ENCODE results near the gene PCNX3.
"Not testable (repeated sequence)": the region's sequence is repeated elsewhere in the genome, so short reads cannot be mapped to it uniquely, and the experiment has no call there.

Gene PCNX3

DNA sequence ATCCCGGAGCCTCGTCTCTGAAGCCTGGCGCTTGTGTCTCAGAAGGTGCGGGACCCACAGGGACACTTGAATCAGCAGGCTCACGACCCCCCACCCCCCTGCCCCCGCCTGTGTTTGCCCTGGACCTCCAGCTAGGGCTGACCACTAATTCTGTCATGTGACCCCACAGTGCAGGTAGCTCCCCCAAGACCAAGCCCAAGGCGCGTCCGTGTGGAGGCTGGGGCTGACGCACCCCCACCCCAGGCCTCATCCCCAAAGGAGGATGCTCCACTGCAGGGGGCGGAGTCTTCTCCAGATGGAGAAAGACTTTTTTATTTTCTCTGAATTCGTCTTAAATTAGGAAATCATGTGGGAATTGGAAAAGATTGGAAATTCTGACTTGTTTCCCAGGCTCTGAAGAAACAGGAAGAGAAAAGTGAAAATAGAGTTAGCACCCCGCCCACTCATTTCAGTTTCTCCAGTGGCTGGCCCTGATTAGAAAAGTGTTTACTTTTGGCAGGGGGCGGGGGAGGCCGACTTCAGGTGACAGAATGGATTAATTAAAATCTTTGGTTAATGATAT is 48.1 kb downstream of the PCNX3 start:
- no peaks in the 10 kb centered on the region for H3K27me3 ChIP-seq (ENCODE audit: control insufficient read depth, insufficient read depth, low read length)
- H3K9ac ChIP-seq (ENCODE audit: low read length): peak overlapping the region; percentile 98
- H3K4me1 ChIP-seq (ENCODE audit: control insufficient read depth, insufficient read depth, low read length): peaks cover 20% of the 10 kb centered on the region
- H3K27ac ChIP-seq (ENCODE audit: low read depth, low read length): peak overlapping the region; percentile 98
- H3K36me3 ChIP-seq (ENCODE audit: control insufficient read depth, insufficient read depth, low read length): peaks cover 21% of the 10 kb centered on the region
- H3K4me3 ChIP-seq (ENCODE audit: low read length): peak overlapping the region; percentile 95

DNA sequence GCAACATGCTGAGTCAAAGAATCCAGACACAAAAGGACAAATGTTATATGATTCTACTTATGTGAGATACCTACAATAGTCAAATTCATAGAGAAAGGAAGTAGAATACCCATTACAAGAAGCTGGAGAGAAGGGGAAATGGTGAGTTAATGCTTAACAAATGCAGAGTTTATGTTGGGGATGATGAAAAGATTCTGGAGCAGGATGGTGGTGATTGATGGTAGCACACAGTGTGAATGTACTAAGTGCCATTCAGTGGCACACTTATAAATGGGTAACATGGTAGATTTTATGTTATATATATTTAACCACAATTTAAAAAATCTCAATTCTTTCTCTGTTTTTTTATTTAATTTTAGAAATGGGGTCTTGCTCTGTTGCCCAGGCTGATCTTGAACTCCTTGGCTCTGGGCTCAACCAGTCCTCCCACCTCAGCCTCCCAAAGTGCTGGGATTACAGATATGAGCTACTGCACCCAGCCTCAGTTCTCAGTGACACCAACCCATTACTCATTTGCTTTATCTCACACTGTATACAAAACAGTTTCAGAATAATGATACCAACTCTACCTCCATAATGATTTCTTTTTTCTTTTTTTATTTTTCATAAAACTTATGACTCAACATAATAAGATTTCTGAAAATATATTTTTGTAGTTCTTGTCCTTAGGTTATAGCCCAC is 56.7 kb downstream of the PCNX3 start:
- Histone ChIP-seq H3K4me3 (ENCODE audit: low read length) (no peak overlapping the region), H3K27ac (ENCODE audit: low read depth, low read length) (no peak overlapping the region), H3K9ac (ENCODE audit: low read length) (no peak overlapping the region), H3K27me3 (ENCODE audit: control insufficient read depth, insufficient read depth, low read length) (no peaks in the 10 kb centered on the region), H3K4me1 (ENCODE audit: control insufficient read depth, insufficient read depth, low read length) (no peaks in the 10 kb centered on the region), H3K36me3 (ENCODE audit: control insufficient read depth, insufficient read depth, low read length) (no peaks in the 10 kb centered on the region)

DNA sequence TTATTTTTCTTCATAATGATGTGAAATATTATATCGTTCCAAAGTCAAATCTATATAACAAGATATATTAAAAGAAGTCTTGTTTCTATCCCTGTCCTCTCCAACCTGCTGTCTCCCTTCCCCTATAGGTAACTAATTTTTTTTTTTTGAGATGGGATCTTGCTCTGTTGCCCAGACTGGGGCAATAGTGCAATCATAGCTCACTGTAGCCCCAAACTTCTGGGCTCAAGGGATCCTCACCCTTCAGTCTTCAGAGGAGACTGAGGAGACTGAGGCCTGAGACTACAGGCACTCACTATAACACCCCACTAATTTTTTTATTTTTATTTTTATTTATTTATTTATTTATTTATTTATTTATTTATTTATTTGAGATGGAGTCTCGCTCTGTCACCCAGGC is 57.4 kb downstream of the PCNX3 start:
- no peak overlapping the region for H3K4me3 ChIP-seq (ENCODE audit: low read length)
- H3K27me3 ChIP-seq (ENCODE audit: control insufficient read depth, insufficient read depth, low read length): no peaks in the 10 kb centered on the region
- H3K27ac ChIP-seq (ENCODE audit: low read depth, low read length): no peak overlapping the region
- H3K9ac ChIP-seq (ENCODE audit: low read length): no peak overlapping the region
- no peaks in the 10 kb centered on the region for H3K4me1 ChIP-seq (ENCODE audit: control insufficient read depth, insufficient read depth, low read length)
- H3K36me3 ChIP-seq (ENCODE audit: control insufficient read depth, insufficient read depth, low read length): no peaks in the 10 kb centered on the region

DNA sequence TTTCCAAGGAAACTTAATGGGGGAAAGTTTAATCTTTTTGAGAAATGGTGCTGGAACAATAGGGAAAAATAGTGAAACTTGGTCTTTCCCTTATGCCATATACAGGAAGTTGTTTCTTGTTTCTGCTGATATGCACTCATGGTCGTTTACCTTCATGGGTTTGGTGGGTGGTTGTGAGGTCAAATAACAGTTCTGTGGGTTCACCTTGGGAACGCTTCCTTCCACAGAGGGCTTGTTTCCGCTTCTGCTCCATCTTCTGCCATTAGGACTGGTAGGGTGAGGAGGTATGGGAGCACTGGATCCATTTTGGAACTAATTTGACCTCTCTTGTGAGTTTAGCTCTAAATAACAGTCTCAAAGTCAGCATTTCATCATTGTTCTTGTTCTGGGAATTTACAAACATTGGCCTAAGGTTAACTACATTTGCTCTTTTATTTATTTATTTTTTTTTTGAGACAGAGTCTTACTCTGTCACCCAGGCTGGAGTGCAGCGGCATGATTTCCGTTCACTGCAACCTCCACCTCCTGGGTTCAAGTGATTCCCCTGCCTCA is 64.7 kb downstream of the PCNX3 start:
- H3K9ac ChIP-seq (ENCODE audit: low read length): no peak overlapping the region
- no peaks in the 10 kb centered on the region for H3K4me1 ChIP-seq (ENCODE audit: control insufficient read depth, insufficient read depth, low read length)
- no peak overlapping the region for H3K27ac ChIP-seq (ENCODE audit: low read depth, low read length)
- no peaks in the 10 kb centered on the region for H3K36me3 ChIP-seq (ENCODE audit: control insufficient read depth, insufficient read depth, low read length)
- no peaks in the 10 kb centered on the region for H3K27me3 ChIP-seq (ENCODE audit: control insufficient read depth, insufficient read depth, low read length)
- H3K4me3 ChIP-seq (ENCODE audit: low read length): no peak overlapping the region

DNA sequence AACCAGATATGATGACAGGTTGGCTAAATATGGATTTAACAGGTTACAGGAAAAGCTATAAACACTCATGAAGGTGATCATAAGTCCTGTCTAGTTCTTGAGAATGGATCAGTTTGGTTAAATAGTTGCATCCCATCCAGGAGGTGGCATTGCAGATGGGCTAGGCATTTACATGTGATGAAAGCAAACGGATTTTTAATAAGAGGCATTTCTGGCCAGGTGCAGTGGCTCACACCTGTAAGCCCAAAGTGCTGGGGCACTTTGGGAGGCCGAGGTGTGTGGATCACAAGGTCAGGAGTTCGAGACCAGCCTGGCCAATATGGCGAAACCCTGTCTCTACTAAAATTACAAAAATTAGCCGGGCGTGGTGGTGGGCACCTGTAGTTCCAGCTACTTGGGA is 67.9 kb downstream of the PCNX3 start:
- not testable (repeated sequence) for H3K27me3 ChIP-seq (ENCODE audit: control insufficient read depth, insufficient read depth, low read length); H3K36me3 ChIP-seq (ENCODE audit: control insufficient read depth, insufficient read depth, low read length); H3K27ac ChIP-seq (ENCODE audit: low read depth, low read length); H3K4me1 ChIP-seq (ENCODE audit: control insufficient read depth, insufficient read depth, low read length); H3K9ac ChIP-seq (ENCODE audit: low read length); H3K4me3 ChIP-seq (ENCODE audit: low read length)

DNA sequence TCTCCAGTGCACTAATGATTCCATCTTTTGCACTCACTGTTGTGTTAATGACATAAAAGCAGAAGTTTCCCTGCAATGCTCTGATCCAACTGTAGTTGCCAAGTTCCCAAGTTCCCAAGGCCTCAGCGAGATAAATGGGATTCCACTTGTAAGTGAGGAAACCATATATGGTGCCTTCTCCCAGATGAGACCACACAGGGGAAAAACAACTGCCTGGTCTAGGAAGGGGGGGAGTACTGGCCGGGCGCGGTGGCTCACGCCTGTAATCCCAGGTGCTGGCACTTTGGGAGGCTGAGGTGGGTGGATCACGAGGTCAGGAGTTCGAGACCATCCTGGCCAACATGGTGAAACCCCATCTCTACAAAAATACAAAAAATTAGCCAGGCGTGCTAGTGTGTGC is 70.4 kb downstream of the PCNX3 start:
- H3K27ac ChIP-seq (ENCODE audit: low read depth, low read length): peak overlapping the region; percentile 71

More for the DNA sequence above, 70.4 kb downstream of the PCNX3 start:
- Histone ChIP-seq H3K4me3 (ENCODE audit: low read length) (no peak overlapping the region), H3K27me3 (ENCODE audit: control insufficient read depth, insufficient read depth, low read length) (no peaks in the 10 kb centered on the region), H3K4me1 (ENCODE audit: control insufficient read depth, insufficient read depth, low read length) (peaks cover 2% of the 10 kb centered on the region), H3K36me3 (ENCODE audit: control insufficient read depth, insufficient read depth, low read length) (no peaks in the 10 kb centered on the region), H3K9ac (ENCODE audit: low read length) (no peak overlapping the region)
